Endothelial cell (in vitro differentiated cells): ENCODE data around the gene CACNB4. TPM values are rescaled to one million over a fixed set of nuclear protein-coding genes. Genes with fewer than 3 reads are reported as not detected.

Experiments
- DNase-seq: peaks from one replicate; pipeline ENCODE4 v3.0.0; 2021; ENCODE audit warnings: low spot score
- H3K27ac Mint-ChIP-seq: one replicate; pipeline ENCODE4 v1.8.0; 2021; ENCODE audit warnings: mixed read lengths, inconsistent platforms; ENCODE audit not compliant: unreplicated experiment
- H3K27me3 Mint-ChIP-seq: one replicate; pipeline ENCODE4 v1.8.0; 2021; ENCODE audit warnings: mild to moderate bottlenecking, moderate library complexity, mixed read lengths, inconsistent platforms; ENCODE audit not compliant: unreplicated experiment
- H3K36me3 Mint-ChIP-seq: one replicate; pipeline ENCODE4 v1.8.0; 2021; ENCODE audit warnings: mild to moderate bottlenecking, low read depth, mixed read lengths, inconsistent platforms; ENCODE audit not compliant: unreplicated experiment
- H3K4me1 Mint-ChIP-seq: one replicate; pipeline ENCODE4 v1.8.0; 2021; ENCODE audit warnings: mild to moderate bottlenecking, mixed read lengths, inconsistent platforms; ENCODE audit not compliant: unreplicated experiment
- H3K4me3 Mint-ChIP-seq: one replicate; pipeline ENCODE4 v1.8.0; 2021; ENCODE audit warnings: mild to moderate bottlenecking, mixed read lengths, inconsistent platforms; ENCODE audit not compliant: unreplicated experiment
- H3K9me3 Mint-ChIP-seq: one replicate; pipeline ENCODE4 v1.8.0; 2021; ENCODE audit warnings: mixed read lengths, inconsistent platforms; ENCODE audit not compliant: unreplicated experiment
- CTCF ChIP-seq: fragments of 200-600 bp; sonication (generic); IDR thresholded peaks from one replicate; pipeline ENCODE4 v1.5.0; 2021; ENCODE audit warnings: antibody characterized with exemption; ENCODE audit not compliant: unreplicated experiment
- total RNA-seq: library from RNA; stranded (reverse); fragmentation: NEBNext Ultra II Directional; extraction: Animal tissue kit (Norgen Biotek cat#: 25700); gene quantifications from one replicate; pipeline ENCODE4 v1.2.1, GENCODE V29; 2021; ENCODE audit not compliant: unreplicated experiment

The CACNB4 gene
- total RNA-seq, 1 donor from 2014 or later, result 1.5 TPM

GRCh38 chr2:152063325-152063924 lies 35.4 kb downstream of the CACNB4 start:
- H3K27me3 Mint-ChIP-seq, result no peaks in the 10 kb centered on the region
- no peak for DNase-seq
- no peak for TF ChIP-seq CTCF
- H3K4me3 Mint-ChIP-seq, result no peak overlapping the region
- no peaks in the 10 kb centered on the region for H3K4me1 Mint-ChIP-seq
- peaks cover under 1% of the 10 kb centered on the region for H3K9me3 Mint-ChIP-seq
- peaks cover under 1% of the 10 kb centered on the region for H3K36me3 Mint-ChIP-seq
- H3K27ac Mint-ChIP-seq, result no peak overlapping the region

- DNase-seq, result no peak
These were observed 36.4 kb downstream of the CACNB4 start for GRCh38 chr2:152062125-152063091.

GRCh38 chr2:152061383-152061782 lies 37.5 kb downstream of the CACNB4 start:
- no peaks in the 10 kb centered on the region for H3K27me3 Mint-ChIP-seq
- no peak for TF ChIP-seq CTCF

More at GRCh38 chr2:152062125-152063091, 36.4 kb downstream of the CACNB4 start:
- no peaks in the 10 kb centered on the region for H3K27me3 Mint-ChIP-seq
- H3K36me3 Mint-ChIP-seq, result peaks cover 6% of the 10 kb centered on the region
- TF ChIP-seq CTCF, result no peak
- H3K4me3 Mint-ChIP-seq, result no peak overlapping the region
- H3K4me1 Mint-ChIP-seq, result no peaks in the 10 kb centered on the region
- H3K9me3 Mint-ChIP-seq, result peaks cover 6% of the 10 kb centered on the region
- no peak overlapping the region for H3K27ac Mint-ChIP-seq

GRCh38 chr2:152058655-152059054 lies 40.2 kb downstream of the CACNB4 start:
- Mint-ChIP-seq H3K4me3 (peak overlapping the region; percentile 1), H3K4me1 (no peaks in the 10 kb centered on the region), H3K27ac (no peak overlapping the region), H3K36me3 (peaks cover 6% of the 10 kb centered on the region), H3K9me3 (peaks cover 6% of the 10 kb centered on the region), H3K27me3 (no peaks in the 10 kb centered on the region)
- no peak for DNase-seq
- no peak for TF ChIP-seq CTCF

More at GRCh38 chr2:152061383-152061782, 37.5 kb downstream of the CACNB4 start:
- H3K9me3 Mint-ChIP-seq, result peaks cover 6% of the 10 kb centered on the region
- no peaks in the 10 kb centered on the region for H3K4me1 Mint-ChIP-seq
- no peak for DNase-seq
- peaks cover 6% of the 10 kb centered on the region for H3K36me3 Mint-ChIP-seq
- no peak overlapping the region for H3K4me3 Mint-ChIP-seq
- no peak overlapping the region for H3K27ac Mint-ChIP-seq

- no peak for TF ChIP-seq CTCF
- no peak for DNase-seq
- no peak overlapping the region for H3K27ac Mint-ChIP-seq
- H3K4me3 Mint-ChIP-seq, result no peak overlapping the region
- no peaks in the 10 kb centered on the region for H3K27me3 Mint-ChIP-seq
- H3K4me1 Mint-ChIP-seq, result no peaks in the 10 kb centered on the region
- peaks cover 6% of the 10 kb centered on the region for H3K36me3 Mint-ChIP-seq
- peaks cover 6% of the 10 kb centered on the region for H3K9me3 Mint-ChIP-seq
These were observed 42.4 kb downstream of the CACNB4 start for GRCh38 chr2:152056418-152056817.
